CD4-positive, alpha-beta memory T cell (primary cell): Measurements from ENCODE around the gene KANSL1. TPM values are rescaled to one million over a fixed set of nuclear protein-coding genes. Genes with fewer than 3 reads are reported as not detected.
"Not testable (repeated sequence)": the region's sequence is repeated elsewhere in the genome, so short reads cannot be mapped to it uniquely, and the experiment has no call there.

ENCODE experiments used
- CTCF ChIA-PET: fragments of 350-600 bp; sonication (Branson Sonifier 250); formaldehyde crosslinking; loops from one replicate; lab custom pipeline; 2021; ENCODE audit warnings: inconsistent platforms; ENCODE audit not compliant: partially characterized antibody; lab: Charles Lee
- POLR2A ChIA-PET: fragments of 350-600 bp; sonication (Branson Sonifier 250); formaldehyde crosslinking; loops from one replicate; lab custom pipeline; 2021; ENCODE audit not compliant: partially characterized antibody; lab: Charles Lee
- DNase-seq, 5 donors: peaks; one replicate each; pipeline versions ENCODE4 v3.0.0 to v3.0.0-alpha.2; 2020 to 2022; ENCODE audit warnings: mixed read lengths in 1 of 5
- H3K27ac ChIP-seq: one replicate; pipeline ENCODE4 v1.7.0; 2013; ENCODE audit warnings: low read depth, low read length
- H3K27me3 ChIP-seq: 2 replicates; pipeline ENCODE4 v1.7.0; 2013; ENCODE audit warnings: mild to moderate bottlenecking, low read length, moderate library complexity; ENCODE audit not compliant: insufficient read depth
- H3K36me3 ChIP-seq: 2 replicates; pipeline ENCODE4 v1.7.0; 2013; ENCODE audit warnings: mild to moderate bottlenecking, low read length, moderate library complexity; ENCODE audit not compliant: insufficient read depth
- H3K4me1 ChIP-seq: 2 replicates; pipeline ENCODE4 v1.7.0; 2013; ENCODE audit warnings: mild to moderate bottlenecking, low read length, moderate library complexity; ENCODE audit not compliant: insufficient read depth
- H3K4me3 ChIP-seq, 2 donors: one replicate each; pipeline ENCODE4 v1.7.0; 2013; ENCODE audit warnings: low read length in 2 of 2, mild to moderate bottlenecking in 1 of 2
- H3K9me3 ChIP-seq, 2 donors: one replicate each; pipeline ENCODE4 v1.7.0; 2013; ENCODE audit warnings: low read length in 2 of 2, control low read depth in 1 of 2; ENCODE audit not compliant: control insufficient read depth in 1 of 2
- H3K27ac Mint-ChIP-seq, 7 donors: one replicate each; pipeline ENCODE4 v1.8.0; 2020 to 2021; ENCODE audit warnings: mixed read lengths in 7 of 7, mild to moderate bottlenecking in 6 of 7, inconsistent platforms in 3 of 7, moderate library complexity in 3 of 7
- H3K27me3 Mint-ChIP-seq, 2 donors: one replicate each; pipeline ENCODE4 v1.8.0; 2020 to 2021; ENCODE audit warnings: mixed read lengths in 2 of 2
- H3K36me3 Mint-ChIP-seq, 2 donors: one replicate each; pipeline ENCODE4 v1.8.0; 2020 to 2021; ENCODE audit warnings: mixed read lengths in 2 of 2, inconsistent platforms in 1 of 2, mild to moderate bottlenecking in 1 of 2
- H3K4me1 Mint-ChIP-seq, 4 donors: one replicate each; pipeline ENCODE4 v1.8.0; 2020 to 2021; ENCODE audit warnings: mixed read lengths in 4 of 4, mild to moderate bottlenecking in 1 of 4
- H3K4me3 Mint-ChIP-seq, 8 donors: one replicate each; pipeline ENCODE4 v1.8.0; 2020 to 2021; ENCODE audit warnings: mixed read lengths in 8 of 8, mild to moderate bottlenecking in 7 of 8, moderate library complexity in 6 of 8, inconsistent platforms in 3 of 8
- H3K9me3 Mint-ChIP-seq, 8 donors: one replicate each; pipeline ENCODE4 v1.8.0; 2020 to 2021; ENCODE audit warnings: mixed read lengths in 8 of 8, mild to moderate bottlenecking in 5 of 8, inconsistent platforms in 3 of 8, moderate library complexity in 1 of 8
- intact Hi-C: fragments of 100-400 bp; cut with micrococcal nuclease; formaldehyde crosslinking; loops from one replicate; pipeline ENCODE4 v1.15.1; 2023
- polyA plus RNA-seq, 2 donors: library from polyadenylated mRNA; unstranded; fragments of 300-500 nt; fragmentation: Illumina TruSeq; gene quantifications; one replicate each; pipeline ENCODE4 v1.2.3, GENCODE V29; 2021
- total RNA-seq, 2 experiments: library from RNA; stranded (reverse); gene quantifications; one replicate each; pipeline ENCODE4 v1.2.3, GENCODE V29; 2021

The KANSL1 gene
- total and polyA plus RNA-seq, 4 experiments from 2014 or later: 6.7 to 206 (median 107) TPM

- H3K27ac ChIP-seq, DNase-seq, H3K27me3 ChIP-seq, H3K36me3 ChIP-seq, H3K27me3 Mint-ChIP-seq, H3K9me3 Mint-ChIP-seq, H3K9me3 ChIP-seq, H3K4me3 ChIP-seq, intact Hi-C loops: not testable (repeated sequence)
- ChIA-PET POLR2A (interaction anchor here (1.2 to 9.7 kb wide), 3 partner anchors 9 to 35 kb away, joined by 3 to 68 read pairs (median 15); partner anchors contain the start of gene KANSL1), CTCF (interaction anchor here (0.5 to 2.2 kb wide), 7 partner anchors 9 to 746 kb away, joined by 3 to 11 read pairs (median 4); partner anchors contain the start of gene KANSL1)
- H3K36me3 Mint-ChIP-seq: peaks cover 4 to 18% of the 10 kb centered on the region in 2 donors
- peak overlapping the region in 1 of 7 donors; percentile 32 for H3K27ac Mint-ChIP-seq
- peaks cover 70 to 97% (median 88%) of the 10 kb centered on the region in 4 donors for H3K4me1 Mint-ChIP-seq
- H3K4me1 ChIP-seq: peaks cover 92% of the 10 kb centered on the region
- peak overlapping the region in 6 of 8 donors; percentile 17 to 81 (median 39) for H3K4me3 Mint-ChIP-seq
These were observed 12.9 kb downstream of the KANSL1 start for GRCh38 chr17:46180185-46180891.

- Mint-ChIP-seq H3K4me1 (peaks cover 67 to 96% (median 85%) of the 10 kb centered on the region in 4 donors), H3K9me3 (no peaks in the 10 kb centered on the region), H3K27me3 (no peaks in the 10 kb centered on the region), H3K27ac (peak overlapping the region; percentile 11 to 86 (median 70)), H3K4me3 (peak overlapping the region; percentile 29 to 85 (median 72)), H3K36me3 (peaks cover 4 to 20% of the 10 kb centered on the region in 2 donors)
- intact Hi-C loops: no loop called here
- H3K9me3 ChIP-seq: no peaks in the 10 kb centered on the region
- POLR2A ChIA-PET: interaction anchor here (0.6 to 9.7 kb wide), 6 partner anchors 8 to 34 kb away, joined by 3 to 68 read pairs (median 4); partner anchors contain the start of gene KANSL1
- CTCF ChIA-PET: interaction anchor here (0.6 to 2.2 kb wide), 4 partner anchors 10 to 135 kb away, joined by 3 to 10 read pairs (median 4); partner anchors contain the start of gene KANSL1
- peaks cover 92% of the 10 kb centered on the region for H3K4me1 ChIP-seq
- no peaks in the 10 kb centered on the region for H3K36me3 ChIP-seq
- no peak overlapping the region for H3K4me3 ChIP-seq
- H3K27ac ChIP-seq: no peak overlapping the region
- no peaks in the 10 kb centered on the region for H3K27me3 ChIP-seq
- DNase-seq: no peak
These were observed 13.7 kb downstream of the KANSL1 start for GRCh38 chr17:46179375-46179999.

DNA sequence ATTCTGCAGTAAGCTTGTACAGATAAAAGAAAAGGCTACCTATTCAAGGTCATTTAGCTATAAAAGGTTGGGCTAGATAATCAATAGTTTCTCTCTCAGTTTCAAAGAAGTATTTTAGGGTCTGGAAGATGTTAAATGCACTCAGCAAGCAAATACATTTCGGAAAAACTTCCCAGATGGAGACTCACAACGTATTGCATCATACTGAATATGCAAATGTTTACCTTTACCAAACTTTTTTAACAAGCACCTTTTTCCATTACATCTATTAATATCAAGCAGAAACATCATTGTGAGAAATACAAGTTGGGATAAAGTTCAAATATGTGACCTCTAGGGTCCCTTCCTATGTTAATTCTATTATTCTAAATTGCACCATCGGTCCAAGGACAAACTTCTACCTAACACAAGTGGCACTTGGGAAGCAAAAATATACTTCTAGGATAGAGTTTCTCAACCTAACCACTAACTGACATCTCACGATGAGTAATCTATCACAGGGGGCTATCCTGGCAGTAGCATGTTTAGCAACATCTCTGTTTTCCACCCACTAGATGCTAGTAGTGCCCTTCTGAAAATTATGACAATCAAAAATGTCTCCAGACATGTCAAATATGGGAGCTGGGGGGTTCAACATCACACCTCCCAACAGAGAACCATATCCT is 14.5 kb downstream of the KANSL1 start:
- H3K9me3 Mint-ChIP-seq: no peaks in the 10 kb centered on the region
- H3K4me1 Mint-ChIP-seq: peaks cover 64 to 96% (median 84%) of the 10 kb centered on the region in 4 donors
- H3K4me3 Mint-ChIP-seq: peak overlapping the region in 7 of 8 donors; percentile 2 to 85 (median 70)
- peak overlapping the region in 6 of 7 donors; percentile 11 to 86 (median 68) for H3K27ac Mint-ChIP-seq
- peaks cover 92% of the 10 kb centered on the region for H3K4me1 ChIP-seq
- DNase-seq: no peak
- no peak overlapping the region for H3K27ac ChIP-seq
- H3K27me3 ChIP-seq: no peaks in the 10 kb centered on the region
- no peaks in the 10 kb centered on the region for H3K9me3 ChIP-seq
- POLR2A ChIA-PET: interaction anchor here (0.6 to 9.7 kb wide), 6 partner anchors 9 to 34 kb away, joined by 3 to 68 read pairs (median 4); partner anchors contain the start of gene KANSL1
- intact Hi-C loops: no loop called here
- no peaks in the 10 kb centered on the region for H3K27me3 Mint-ChIP-seq
- H3K36me3 ChIP-seq: no peaks in the 10 kb centered on the region
- H3K36me3 Mint-ChIP-seq: peaks cover 4 to 22% of the 10 kb centered on the region in 2 donors
- H3K4me3 ChIP-seq: no peak overlapping the region
- CTCF ChIA-PET: interaction anchor here (0.6 to 2.2 kb wide), 6 partner anchors 9 to 134 kb away, joined by 3 to 11 read pairs (median 5); partner anchors contain the start of gene KANSL1

GRCh38 chr17:46176975-46177374 is 16.3 kb downstream of the KANSL1 start:
- Mint-ChIP-seq H3K27ac (peak overlapping the region in 6 of 7 donors; percentile 5 to 78 (median 36)), H3K27me3 (no peaks in the 10 kb centered on the region), H3K36me3 (peaks cover 5 to 33% of the 10 kb centered on the region in 2 donors), H3K4me1 (peaks cover 65 to 96% (median 83%) of the 10 kb centered on the region in 4 donors), H3K4me3 (peak overlapping the region in 5 of 8 donors; percentile 7 to 61 (median 46)), H3K9me3 (no peaks in the 10 kb centered on the region)
- H3K27me3 ChIP-seq: no peaks in the 10 kb centered on the region
- no peak overlapping the region for H3K27ac ChIP-seq
- no peak for DNase-seq
- H3K4me3 ChIP-seq: no peak overlapping the region
- ChIA-PET CTCF (interaction anchor here (0.7 to 2.2 kb wide), 3 partner anchors 10 to 133 kb away, joined by 3 to 11 read pairs (median 3); no protein-coding TSS in a partner anchor), POLR2A (interaction anchor here (1.0 to 9.7 kb wide), 2 partner anchors 16 to 35 kb away, joined by 4 to 68 read pairs; partner anchors contain the start of gene KANSL1)
- peaks cover 92% of the 10 kb centered on the region for H3K4me1 ChIP-seq
- no peaks in the 10 kb centered on the region for H3K9me3 ChIP-seq
- intact Hi-C loops: no loop called here
- H3K36me3 ChIP-seq: peaks cover 1% of the 10 kb centered on the region

- no peaks in the 10 kb centered on the region for H3K9me3 Mint-ChIP-seq
- no peaks in the 10 kb centered on the region for H3K9me3 ChIP-seq
- H3K4me1 ChIP-seq: peaks cover 92% of the 10 kb centered on the region
- ChIA-PET CTCF (interaction anchor here (1.0 to 2.7 kb wide), 3 partner anchors 17 to 132 kb away, joined by 3 to 7 read pairs (median 3); partner anchors contain the start of gene KANSL1), POLR2A (interaction anchor here (0.7 to 9.7 kb wide), 7 partner anchors 8 to 113 kb away, joined by 3 to 68 read pairs (median 3); partner anchors contain the start of gene KANSL1)
- peak overlapping the region; percentile 7 for H3K27ac ChIP-seq
- H3K27me3 Mint-ChIP-seq: no peaks in the 10 kb centered on the region
- no peaks in the 10 kb centered on the region for H3K27me3 ChIP-seq
- H3K4me3 ChIP-seq: no peak overlapping the region
- peaks cover 12% of the 10 kb centered on the region for H3K36me3 ChIP-seq
- DNase-seq: no peak
- peaks cover 14 to 42% of the 10 kb centered on the region in 2 donors for H3K36me3 Mint-ChIP-seq
- H3K4me3 Mint-ChIP-seq: peak overlapping the region in 3 of 8 donors; percentile 22 to 53 (median 29)
- intact Hi-C loops: no loop called here
- peak overlapping the region in 5 of 7 donors; percentile 26 to 88 (median 39) for H3K27ac Mint-ChIP-seq
- H3K4me1 Mint-ChIP-seq: peaks cover 65 to 96% (median 83%) of the 10 kb centered on the region in 4 donors
These were observed 17.3 kb downstream of the KANSL1 start for GRCh38 chr17:46175891-46176290.

GRCh38 chr17:46173153-46173552 is 20.1 kb downstream of the KANSL1 start:
- H3K27ac Mint-ChIP-seq: peak overlapping the region; percentile 1 to 82 (median 43)
- peak overlapping the region in 6 of 8 donors; percentile 2 to 51 (median 14) for H3K4me3 Mint-ChIP-seq
- no peaks in the 10 kb centered on the region for H3K9me3 Mint-ChIP-seq
- Histone ChIP-seq H3K4me1 (peaks cover 97% of the 10 kb centered on the region), H3K4me3 (no peak overlapping the region), H3K9me3 (no peaks in the 10 kb centered on the region), H3K36me3 (peaks cover 28% of the 10 kb centered on the region), H3K27me3 (no peaks in the 10 kb centered on the region), H3K27ac (no peak overlapping the region)
- intact Hi-C loops: loop anchor here (2.0 kb wide), 1 partner anchor 18 kb away; no protein-coding TSS in a partner anchor
- no peak for DNase-seq
- H3K4me1 Mint-ChIP-seq: peaks cover 65 to 100% (median 84%) of the 10 kb centered on the region in 4 donors
- no peaks in the 10 kb centered on the region for H3K27me3 Mint-ChIP-seq
- peaks cover 27 to 58% of the 10 kb centered on the region in 2 donors for H3K36me3 Mint-ChIP-seq
- POLR2A ChIA-PET: interaction anchor here (1.6 to 3.6 kb wide), 5 partner anchors 9 to 19 kb away, joined by 4 to 15 read pairs (median 7); no protein-coding TSS in a partner anchor
- CTCF ChIA-PET: interaction anchor here (0.8 to 4.0 kb wide), 4 partner anchors 13 to 129 kb away, joined by 3 to 17 read pairs (median 4); partner anchors contain the start of gene KANSL1
